ENCODE results near the gene RAB17. TPM values are rescaled to one million over a fixed set of nuclear protein-coding genes. Genes with fewer than 3 reads are reported as not detected.

The RAB17 gene
- total RNA-seq, 2 experiments from 2014 or later: 0.14 to 0.69 TPM

GRCh38 chr2:237556773-237557632 lies 33.5 kb downstream of the RAB17 start:
- H3K4me1 Mint-ChIP-seq (ENCODE audit: low read depth): peaks cover 12% of the 10 kb centered on the region

DNA sequence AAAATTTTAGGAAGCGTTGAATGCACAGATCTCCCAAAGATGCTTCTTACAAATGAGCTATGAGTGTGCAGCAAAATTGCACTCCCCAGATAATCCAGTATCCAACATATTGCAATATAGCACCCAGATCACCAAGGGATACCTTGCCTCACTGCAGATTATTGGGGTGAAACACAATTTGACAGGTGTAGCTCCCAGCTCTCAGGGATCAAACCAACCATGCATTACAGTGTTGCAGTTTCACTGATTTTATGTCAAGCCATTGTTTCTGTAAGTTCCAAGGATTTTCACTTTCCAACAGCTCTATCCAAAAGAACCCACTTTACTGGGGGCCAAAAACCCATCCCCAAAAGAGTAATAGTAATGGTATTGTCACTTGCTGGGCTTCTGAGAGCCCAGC lies 35.0 kb downstream of the RAB17 start:
- intact Hi-C loops (cut with micrococcal nuclease): no loop called here
- TF ChIP-seq, protein P1, sequence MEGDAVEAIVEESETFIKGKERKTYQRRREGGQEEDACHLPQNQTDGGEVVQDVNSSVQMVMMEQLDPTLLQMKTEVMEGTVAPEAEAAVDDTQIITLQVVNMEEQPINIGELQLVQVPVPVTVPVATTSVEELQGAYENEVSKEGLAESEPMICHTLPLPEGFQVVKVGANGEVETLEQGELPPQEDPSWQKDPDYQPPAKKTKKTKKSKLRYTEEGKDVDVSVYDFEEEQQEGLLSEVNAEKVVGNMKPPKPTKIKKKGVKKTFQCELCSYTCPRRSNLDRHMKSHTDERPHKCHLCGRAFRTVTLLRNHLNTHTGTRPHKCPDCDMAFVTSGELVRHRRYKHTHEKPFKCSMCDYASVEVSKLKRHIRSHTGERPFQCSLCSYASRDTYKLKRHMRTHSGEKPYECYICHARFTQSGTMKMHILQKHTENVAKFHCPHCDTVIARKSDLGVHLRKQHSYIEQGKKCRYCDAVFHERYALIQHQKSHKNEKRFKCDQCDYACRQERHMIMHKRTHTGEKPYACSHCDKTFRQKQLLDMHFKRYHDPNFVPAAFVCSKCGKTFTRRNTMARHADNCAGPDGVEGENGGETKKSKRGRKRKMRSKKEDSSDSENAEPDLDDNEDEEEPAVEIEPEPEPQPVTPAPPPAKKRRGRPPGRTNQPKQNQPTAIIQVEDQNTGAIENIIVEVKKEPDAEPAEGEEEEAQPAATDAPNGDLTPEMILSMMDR (IDR thresholded peaks at IDR 0.05): no peak
- peaks cover 10% of the 10 kb centered on the region for H3K27me3 Mint-ChIP-seq
- ATAC-seq (no peak), DNase-seq (no peak)
- H3K4me1 Mint-ChIP-seq (ENCODE audit: low read depth): peaks cover 12% of the 10 kb centered on the region
- no peaks in the 10 kb centered on the region for H3K36me3 Mint-ChIP-seq (ENCODE audit: low read depth)
- H3K4me3 Mint-ChIP-seq: no peak overlapping the region
- peaks cover 13% of the 10 kb centered on the region for H3K9me3 Mint-ChIP-seq
- CTCF ChIA-PET: interaction anchor here (1.3 to 4.9 kb wide), 3 partner anchors 16 to 190 kb away, joined by 3 to 41 read pairs (median 11); no protein-coding TSS in a partner anchor
- no peak overlapping the region for H3K27ac Mint-ChIP-seq
- POLR2A ChIA-PET: no interaction called here

More at GRCh38 chr2:237556773-237557632, 33.5 kb downstream of the RAB17 start:
- Mint-ChIP-seq H3K36me3 (ENCODE audit: low read depth) (no peaks in the 10 kb centered on the region), H3K9me3 (peaks cover 13% of the 10 kb centered on the region), H3K27me3 (peaks cover 10% of the 10 kb centered on the region), H3K4me3 (no peak overlapping the region), H3K27ac (peak overlapping the region; percentile 18)
- TF ChIP-seq, protein P1 (IDR thresholded peaks at IDR 0.05): no peak
- ATAC-seq: peak; percentile 91
- POLR2A ChIA-PET: no interaction called here
- intact Hi-C loops (cut with micrococcal nuclease): no loop called here
- peak; percentile 59 for DNase-seq
- CTCF ChIA-PET: interaction anchor here (0.6 to 4.9 kb wide), 4 partner anchors 15 to 156 kb away, joined by 3 to 41 read pairs (median 10); no protein-coding TSS in a partner anchor

- Mint-ChIP-seq H3K9me3 (peaks cover 13% of the 10 kb centered on the region), H3K27ac (no peak overlapping the region), H3K27me3 (peaks cover 7% of the 10 kb centered on the region), H3K4me3 (no peak overlapping the region), H3K36me3 (ENCODE audit: low read depth) (no peaks in the 10 kb centered on the region), H3K4me1 (ENCODE audit: low read depth) (peaks cover 12% of the 10 kb centered on the region)
- no peak for DNase-seq
- ChIA-PET POLR2A (no interaction called here), CTCF (interaction anchor here (4.9 kb wide), 1 partner anchor 18 kb away, joined by 41 read pairs; no protein-coding TSS in a partner anchor)
- TF ChIP-seq, protein P1 (IDR thresholded peaks at IDR 0.05): no peak
- intact Hi-C loops (cut with micrococcal nuclease): no loop called here
- ATAC-seq: no peak
Measured at GRCh38 chr2:237553948-237554347, 36.6 kb downstream of the RAB17 start.

- Mint-ChIP-seq H3K36me3 (ENCODE audit: low read depth) (no peaks in the 10 kb centered on the region), H3K27me3 (peaks cover 6% of the 10 kb centered on the region), H3K9me3 (peaks cover 13% of the 10 kb centered on the region), H3K4me3 (no peak overlapping the region), H3K27ac (no peak overlapping the region), H3K4me1 (ENCODE audit: low read depth) (peaks cover 10% of the 10 kb centered on the region)
- intact Hi-C loops (cut with micrococcal nuclease): no loop called here
- POLR2A ChIA-PET: no interaction called here
- CTCF ChIA-PET: no interaction called here
- ATAC-seq (no peak), DNase-seq (no peak)
- TF ChIP-seq, protein P1 (IDR thresholded peaks at IDR 0.05): no peak
Measured at GRCh38 chr2:237552908-237553307, 37.6 kb downstream of the RAB17 start.

DNA sequence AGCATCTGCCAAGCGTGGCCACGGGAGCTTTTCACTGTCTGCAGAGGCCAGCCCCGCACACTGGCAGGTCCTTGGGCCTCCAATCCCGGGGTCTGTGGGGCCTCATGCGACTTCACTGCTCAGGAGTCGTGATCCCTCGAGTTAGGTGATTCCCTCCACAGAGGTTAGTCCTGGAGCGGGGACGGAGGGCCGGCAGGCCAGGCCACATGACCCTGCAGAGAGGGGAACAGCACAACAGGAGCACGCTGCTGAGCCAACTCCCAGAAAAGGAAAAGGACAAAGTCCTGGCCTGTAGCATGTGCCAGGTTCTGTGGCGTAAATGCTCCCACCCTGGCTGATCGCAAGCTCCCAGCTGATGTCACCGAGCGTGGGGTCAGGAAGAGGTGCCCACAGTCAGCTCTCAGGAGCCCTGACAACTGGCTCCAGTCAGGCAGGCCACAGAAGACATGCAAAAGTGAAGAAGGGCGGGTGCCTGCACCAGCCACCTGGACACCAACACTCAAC lies 39.4 kb downstream of the RAB17 start:
- TF ChIP-seq, protein P1 (IDR thresholded peaks at IDR 0.05): no peak
- Mint-ChIP-seq H3K36me3 (ENCODE audit: low read depth) (no peaks in the 10 kb centered on the region), H3K9me3 (peaks cover 7% of the 10 kb centered on the region), H3K4me1 (ENCODE audit: low read depth) (no peaks in the 10 kb centered on the region), H3K27ac (no peak overlapping the region), H3K27me3 (peaks cover 6% of the 10 kb centered on the region), H3K4me3 (no peak overlapping the region)
- DNase-seq: no peak
- intact Hi-C loops (cut with micrococcal nuclease): no loop called here
- ChIA-PET CTCF (interaction anchor here (1.0 kb wide), 1 partner anchor 38 kb away, joined by 4 read pairs; no protein-coding TSS in a partner anchor), POLR2A (no interaction called here)
- ATAC-seq: no peak
